ENCODE data around the gene STAM. TPM values are rescaled to one million over a fixed set of nuclear protein-coding genes. Genes with fewer than 3 reads are reported as not detected.

The STAM gene
- total RNA-seq, 1 experiment from 2014 or later: 29.3 TPM

DNA sequence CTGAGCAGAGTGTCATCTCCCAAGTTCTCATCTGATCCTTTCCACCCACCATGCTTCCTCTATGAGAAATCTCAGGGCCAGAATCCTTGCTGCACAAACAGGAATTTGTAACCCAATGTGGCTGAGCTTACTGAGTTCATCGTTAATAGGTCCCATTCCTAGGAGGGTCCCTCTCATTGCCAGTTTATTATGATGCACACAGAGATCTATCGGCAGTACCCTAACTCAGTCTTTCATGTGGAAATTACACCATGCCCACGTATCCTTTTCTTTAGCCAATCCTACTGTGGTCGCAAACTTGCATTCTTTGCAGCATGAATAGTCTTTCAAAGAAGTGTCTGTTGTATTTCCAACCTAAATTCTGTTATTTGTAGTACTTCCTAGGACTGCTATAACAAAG lies 120.2 kb downstream of the STAM start:
- Histone ChIP-seq H4K5ac (ENCODE audit: insufficient read length, low read depth, low read length) (no peak overlapping the region), H2BK20ac (ENCODE audit: low read depth, low read length, poor library complexity, severe bottlenecking) (no peak overlapping the region), H2BK12ac (ENCODE audit: insufficient read length, low read depth, low read length) (no peak overlapping the region), H3K4me1 (ENCODE audit: insufficient read depth, low read length) (peaks cover 6% of the 10 kb centered on the region; the same call in 1 of the 2 replicates), H3T11ph (ENCODE audit: low read length) (no peak overlapping the region), H3K79me2 (ENCODE audit: insufficient read depth, low read length) (no peaks in the 10 kb centered on the region), H3K9me3 (ENCODE audit: control insufficient read depth, low read depth, low read length) (no peaks in the 10 kb centered on the region), H2BK5ac (ENCODE audit: insufficient read length, low read length) (no peak overlapping the region), H3K27me3 (ENCODE audit: insufficient read depth, low read length) (peaks cover 45% of the 10 kb centered on the region), H2BK15ac (ENCODE audit: low read depth, low read length) (no peak overlapping the region), H2BK120ac (ENCODE audit: low read depth, low read length, poor library complexity, severe bottlenecking) (no peak overlapping the region), H2AFZ (ENCODE audit: low read length) (no peak overlapping the region), H3K27ac (ENCODE audit: insufficient read length, low read depth, low read length) (no peak overlapping the region), H4K20me1 (ENCODE audit: control insufficient read depth, insufficient read depth, insufficient read length) (no peaks in the 10 kb centered on the region), H3K79me1 (ENCODE audit: insufficient read depth, low read depth, low read length, poor library complexity, severe bottlenecking) (no peaks in the 10 kb centered on the region), H3K4me2 (ENCODE audit: insufficient read depth, insufficient read length, low read length) (no peak overlapping the region), H3K23me2 (ENCODE audit: insufficient read length, low read depth, low read length, poor library complexity, severe bottlenecking) (no peaks in the 10 kb centered on the region), H3K14ac (ENCODE audit: insufficient read depth, low read length) (no peak overlapping the region), H4K8ac (replicated peaks; ENCODE audit: insufficient read length, low read depth, low read length) (no peak overlapping the region), H3K9ac (ENCODE audit: extremely low read depth, insufficient read length, low read length) (no peak overlapping the region), H3K23ac (ENCODE audit: insufficient read length, low read depth, low read length) (no peak overlapping the region), H2AK5ac (ENCODE audit: insufficient read length, low read length) (no peak overlapping the region), H3K56ac (ENCODE audit: insufficient read length, low read depth, low read length) (no peak overlapping the region), H4K91ac (ENCODE audit: insufficient read length, low read depth, low read length) (no peak overlapping the region), H3K4ac (ENCODE audit: low read depth, low read length) (no peak overlapping the region), H3K18ac (ENCODE audit: insufficient read length, low read depth, low read length) (no peak overlapping the region)
- TF ChIP-seq, protein P1, sequence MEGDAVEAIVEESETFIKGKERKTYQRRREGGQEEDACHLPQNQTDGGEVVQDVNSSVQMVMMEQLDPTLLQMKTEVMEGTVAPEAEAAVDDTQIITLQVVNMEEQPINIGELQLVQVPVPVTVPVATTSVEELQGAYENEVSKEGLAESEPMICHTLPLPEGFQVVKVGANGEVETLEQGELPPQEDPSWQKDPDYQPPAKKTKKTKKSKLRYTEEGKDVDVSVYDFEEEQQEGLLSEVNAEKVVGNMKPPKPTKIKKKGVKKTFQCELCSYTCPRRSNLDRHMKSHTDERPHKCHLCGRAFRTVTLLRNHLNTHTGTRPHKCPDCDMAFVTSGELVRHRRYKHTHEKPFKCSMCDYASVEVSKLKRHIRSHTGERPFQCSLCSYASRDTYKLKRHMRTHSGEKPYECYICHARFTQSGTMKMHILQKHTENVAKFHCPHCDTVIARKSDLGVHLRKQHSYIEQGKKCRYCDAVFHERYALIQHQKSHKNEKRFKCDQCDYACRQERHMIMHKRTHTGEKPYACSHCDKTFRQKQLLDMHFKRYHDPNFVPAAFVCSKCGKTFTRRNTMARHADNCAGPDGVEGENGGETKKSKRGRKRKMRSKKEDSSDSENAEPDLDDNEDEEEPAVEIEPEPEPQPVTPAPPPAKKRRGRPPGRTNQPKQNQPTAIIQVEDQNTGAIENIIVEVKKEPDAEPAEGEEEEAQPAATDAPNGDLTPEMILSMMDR (conservative IDR thresholded peaks at IDR 0.05): no peak
- H3K36me3 Mint-ChIP-seq (ENCODE audit: insufficient read depth in 1 of 3, low read depth in 3 of 3): no peaks in the 10 kb centered on the region
- no peak for DNase-seq
- H3K27ac Mint-ChIP-seq: no peak overlapping the region; a peak in 1 of 7 replicates
- no CpG with 5 or more reads among the region's 4 CpGs for WGBS (ENCODE audit: extremely low coverage, insufficient read length, low lambda C conversion rate)
- peaks cover 89% of the 10 kb centered on the region for H3K27me3 Mint-ChIP-seq (ENCODE audit: low read depth)
- peaks cover 14 to 16% of the 10 kb centered on the region in 2 experiments for H3K4me1 Mint-ChIP-seq
- H3K4me3 Mint-ChIP-seq: no peak overlapping the region
- peaks cover 8 to 9% of the 10 kb centered on the region in 2 experiments for H3K9me3 Mint-ChIP-seq

Data from H9 (cell line).